HEK293 (cell line): ENCODE measurements around the gene KCNQ2.

Experiments
- CTCF ChIP-seq: fragments of 450-650 bp; formaldehyde crosslinking; IDR thresholded peaks from 2 replicates; pipeline ENCODE4 v1.5.1; 2016; ENCODE audit warnings: missing biosample characterization, missing genetic modification characterization
- SP2 ChIP-seq: fragments of 450-650 bp; formaldehyde crosslinking; IDR thresholded peaks from 2 replicates; pipeline ENCODE4 v1.5.1; 2016; ENCODE audit warnings: missing biosample characterization, missing genetic modification characterization
- TCF7L2 ChIP-seq: IDR thresholded peaks from 2 replicates; pipeline ENCODE4 v1.6.1; 2011; ENCODE audit warnings: low read depth, mild to moderate bottlenecking, inconsistent platforms, low read length, moderate library complexity, borderline replicate concordance
- ZNF335 ChIP-seq: fragments of 450-650 bp; formaldehyde crosslinking; conservative IDR thresholded peaks from 2 replicates; pipeline ENCODE4 v1.5.1; 2016; ENCODE audit warnings: missing biosample characterization, missing genetic modification characterization

GRCh38 chr20:63411151-63411897 is 61.1 kb downstream of the KCNQ2 start:
- TF ChIP-seq CTCF (no peak), ZNF335 (no peak), SP2 (tag by site-specific recombination) (no peak), TCF7L2 (no peak)
